ENCODE results near the gene DCST1. TPM values are rescaled to one million over a fixed set of nuclear protein-coding genes. Genes with fewer than 3 reads are reported as not detected.

Gene DCST1
- total and polyA plus RNA-seq, 2 donors (not counting 1 experiment from before 2014, with no cell fraction given): 0.22 TPM; not detected in 1

- H2AFZ ChIP-seq (ENCODE audit: insufficient read depth, low read depth, low read length, poor library complexity, severe bottlenecking): peak within 1 kb of the TSS; percentile 92
- H3K27ac Mint-ChIP-seq: peak within 1 kb of the TSS; percentile 77
Observed at GRCh38 chr1:155050560-155051341, 17.1 kb downstream of the DCST1 start, which contains the start of gene ADAM15. Gene ADAM15, plus strand, starts transcription at chr1:155051316. Its CDS starts 71 bp downstream, at chr1:155051387.

More at GRCh38 chr1:155050560-155051341, 17.1 kb downstream of the DCST1 start, which contains the start of gene ADAM15:
- Mint-ChIP-seq H3K9me3 (ENCODE audit: insufficient read depth) (no peaks in the 10 kb centered on the region), H3K4me1 (peaks cover 25% of the 10 kb centered on the region), H3K27me3 (no peaks in the 10 kb centered on the region), H3K4me3 (peak within 1 kb of the TSS; percentile 92)
- H4K20me1 ChIP-seq (ENCODE audit: control insufficient read depth, insufficient read depth, low read length, poor library complexity, severe bottlenecking): no peaks in the 10 kb centered on the region
- DNase-seq (peak; percentile 83), ATAC-seq (ENCODE audit: low read depth) (peak; percentile 84)
- no peaks in the 10 kb centered on the region for H3K27me3 ChIP-seq (replicated peaks in 1 of 4; ENCODE audit: control extremely low read depth in 1 of 4, control insufficient read depth in 3 of 4, insufficient read depth in 4 of 4, low read length in 3 of 4)
- ChIA-PET POLR2A (interaction anchor here (0.8 to 2.0 kb wide), 5 partner anchors 9 to 34 kb away, joined by 3 to 8 read pairs (median 6); partner anchors contain the start of gene EFNA4), CTCF (interaction anchor here (0.6 to 16.6 kb wide), 19 partner anchors 9 to 491 kb away, joined by 3 to 370 read pairs (median 4); partner anchors contain the start of genes EFNA4, KRTCAP2, PBXIP1 and PMVK)
- H3K4me3 ChIP-seq (ENCODE audit: control extremely low read depth in 1 of 5, extremely low read depth in 1 of 5, insufficient read depth in 1 of 5, low read depth in 2 of 5, low read length in 4 of 5): peak within 1 kb of the TSS; percentile 44 to 82 (median 76)
- H3K9me3 ChIP-seq (ENCODE audit: control extremely low read depth in 1 of 3, control insufficient read depth in 2 of 3, insufficient read depth in 1 of 3, low read length in 2 of 3): no peaks in the 10 kb centered on the region
- TF ChIP-seq, protein P1, sequence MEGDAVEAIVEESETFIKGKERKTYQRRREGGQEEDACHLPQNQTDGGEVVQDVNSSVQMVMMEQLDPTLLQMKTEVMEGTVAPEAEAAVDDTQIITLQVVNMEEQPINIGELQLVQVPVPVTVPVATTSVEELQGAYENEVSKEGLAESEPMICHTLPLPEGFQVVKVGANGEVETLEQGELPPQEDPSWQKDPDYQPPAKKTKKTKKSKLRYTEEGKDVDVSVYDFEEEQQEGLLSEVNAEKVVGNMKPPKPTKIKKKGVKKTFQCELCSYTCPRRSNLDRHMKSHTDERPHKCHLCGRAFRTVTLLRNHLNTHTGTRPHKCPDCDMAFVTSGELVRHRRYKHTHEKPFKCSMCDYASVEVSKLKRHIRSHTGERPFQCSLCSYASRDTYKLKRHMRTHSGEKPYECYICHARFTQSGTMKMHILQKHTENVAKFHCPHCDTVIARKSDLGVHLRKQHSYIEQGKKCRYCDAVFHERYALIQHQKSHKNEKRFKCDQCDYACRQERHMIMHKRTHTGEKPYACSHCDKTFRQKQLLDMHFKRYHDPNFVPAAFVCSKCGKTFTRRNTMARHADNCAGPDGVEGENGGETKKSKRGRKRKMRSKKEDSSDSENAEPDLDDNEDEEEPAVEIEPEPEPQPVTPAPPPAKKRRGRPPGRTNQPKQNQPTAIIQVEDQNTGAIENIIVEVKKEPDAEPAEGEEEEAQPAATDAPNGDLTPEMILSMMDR (IDR thresholded peaks at IDR 0.05): peak; percentile 95
- TF ChIP-seq EZH2 (IDR thresholded peaks at IDR 0.05; ENCODE audit: borderline replicate concordance, insufficient read depth, low read depth, low read length, poor library complexity, severe bottlenecking): no peak
- peaks cover 20 to 30% of the 10 kb centered on the region in 2 donors for H3K4me1 ChIP-seq (ENCODE audit: control insufficient read depth in 2 of 2, insufficient read depth in 2 of 2, low read length in 2 of 2)
- no peaks in the 10 kb centered on the region for H3K36me3 ChIP-seq (replicated peaks in 1 of 2; ENCODE audit: control extremely low read depth in 1 of 2, control insufficient read depth in 1 of 2, extremely low read depth in 1 of 2, insufficient read depth in 2 of 2, low read length in 1 of 2)
- H3K4me2 ChIP-seq (replicated peaks; ENCODE audit: low read depth, low read length, poor library complexity, severe bottlenecking): peak within 1 kb of the TSS; percentile 93
- H3K9ac ChIP-seq (ENCODE audit: low read length): peak within 1 kb of the TSS; percentile 76
- under 1% methylated on average over 95 of the region's 99 CpGs for WGBS (ENCODE audit: insufficient coverage)
- H3K27ac ChIP-seq (ENCODE audit: low read length in 2 of 2): peak within 1 kb of the TSS in 1 of 2 donors; percentile 18
- H3K79me2 ChIP-seq (ENCODE audit: control insufficient read depth, insufficient read depth, low read length): no peaks in the 10 kb centered on the region
- intact Hi-C loops (cut with micrococcal nuclease): loop anchor here (1.0 to 2.0 kb wide), 4 partner anchors 11 to 68 kb away; partner anchors contain the start of gene FLAD1

Data from B cell (primary cell).